Breast epithelium (tissue), 4 donors: ENCODE measurements around the gene PRG3. TPM values are rescaled to one million over a fixed set of nuclear protein-coding genes. Genes with fewer than 3 reads are reported as not detected.

Experiments used
- DNase-seq, 2 donors: peaks; one replicate each; pipeline ENCODE4 v3.0.0-alpha.2; 2019; ENCODE audit warnings: low spot score in 2 of 2
- H3K27ac ChIP-seq, 2 donors: fragments of 200-600 bp; sonication (generic) in 1 of 2; one replicate each; pipeline ENCODE4 v1.5.1; 2016 to 2019; ENCODE audit warnings: mild to moderate bottlenecking in 1 of 2
- H3K27me3 ChIP-seq, 2 donors: fragments of 200-600 bp; sonication (generic) in 1 of 2; one replicate each; pipeline versions ENCODE4 v1.5.1 to v1.6.0; 2017 to 2019; ENCODE audit warnings: control low read depth in 1 of 2, mild to moderate bottlenecking in 1 of 2
- H3K36me3 ChIP-seq: fragments of 200-600 bp; one replicate; pipeline ENCODE4 v1.5.1; 2019
- H3K4me1 ChIP-seq, 2 donors: fragments of 200-600 bp; sonication (generic); one replicate each; pipeline ENCODE4 v1.5.1; 2016 to 2019; ENCODE audit warnings: control low read depth in 1 of 2
- H3K4me3 ChIP-seq, 3 donors: fragments of 200-600 bp; sonication (generic); 1 replicate in 2 of 3; 2 replicates in 1 of 3; pipeline ENCODE4 v1.5.1; 2016 to 2019; ENCODE audit warnings: mild to moderate bottlenecking in 3 of 3, moderate library complexity in 2 of 3
- H3K9me3 ChIP-seq, 2 donors: fragments of 200-600 bp; sonication (generic) in 1 of 2; one replicate each; pipeline ENCODE4 v1.5.1; 2016 to 2019; ENCODE audit warnings: control low read depth in 1 of 2
- CTCF ChIP-seq, 3 donors: fragments of 450-650 bp; IDR thresholded peaks; one replicate each; pipeline ENCODE4 v1.5.1; 2016 to 2017; ENCODE audit warnings: antibody characterized with exemption in 3 of 3, mild to moderate bottlenecking in 3 of 3, moderate library complexity in 3 of 3
- POLR2A ChIP-seq: fragments of 450-650 bp; IDR thresholded peaks from one replicate; pipeline ENCODE4 v1.6.1; 2016; ENCODE audit warnings: antibody characterized with exemption, mild to moderate bottlenecking, moderate library complexity
- POLR2AphosphoS5 ChIP-seq, 3 donors: sonication (generic); formaldehyde crosslinking; IDR thresholded peaks; one replicate each; pipeline ENCODE4 v1.6.1; 2017; ENCODE audit warnings: antibody characterized with exemption in 3 of 3
- intact Hi-C: fragments of 100-400 bp; cut with DNase I; formaldehyde crosslinking; loops from one replicate; pipeline ENCODE4 v1.15.1; 2023; ENCODE audit warnings: low total_unique reads
- total RNA-seq, 3 donors: library from RNA; depleted of rRNA; stranded (reverse); fragments of >200 nt; gene quantifications; one replicate each; pipeline ENCODE4 v1.1.0, GENCODE V29; 2016

Gene PRG3
- total RNA-seq, 3 donors from 2014 or later = not detected

- Histone ChIP-seq H3K9me3 (no peaks in the 10 kb centered on the region), H3K4me1 (no peaks in the 10 kb centered on the region), H3K27ac (peak overlapping the region; percentile 42 to 61), H3K27me3 (no peaks in the 10 kb centered on the region), H3K4me3 (no peak overlapping the region), H3K36me3 (peaks cover 21% of the 10 kb centered on the region)
- intact Hi-C loops = no loop called here
- TF ChIP-seq POLR2A = no peak
- TF ChIP-seq CTCF (IDR thresholded peaks at IDR 0.05) = no peak
- no peak for TF ChIP-seq POLR2AphosphoS5 (IDR thresholded peaks at IDR 0.05)
- DNase-seq = no peak
These were observed 35.5 kb upstream of the PRG3 start for GRCh38 chr11:57416436-57416835.

GRCh38 chr11:57414612-57415212 is 33.8 kb upstream of the PRG3 start:
- H3K4me1 ChIP-seq = no peaks in the 10 kb centered on the region
- H3K27me3 ChIP-seq = no peaks in the 10 kb centered on the region
- intact Hi-C loops = no loop called here
- no peaks in the 10 kb centered on the region for H3K9me3 ChIP-seq
- no peak overlapping the region for H3K4me3 ChIP-seq
- no peak for DNase-seq
- TF ChIP-seq POLR2AphosphoS5 (IDR thresholded peaks at IDR 0.05) (no peak), POLR2A (no peak), CTCF (IDR thresholded peaks at IDR 0.05) (no peak)
- H3K27ac ChIP-seq = no peak overlapping the region
- peaks cover 21% of the 10 kb centered on the region for H3K36me3 ChIP-seq

GRCh38 chr11:57413681-57414080 is 32.7 kb upstream of the PRG3 start:
- TF ChIP-seq POLR2AphosphoS5 (IDR thresholded peaks at IDR 0.05) = no peak
- no peak for TF ChIP-seq CTCF (IDR thresholded peaks at IDR 0.05)
- no peak for TF ChIP-seq POLR2A
- Histone ChIP-seq H3K4me1 (no peaks in the 10 kb centered on the region), H3K36me3 (peaks cover 21% of the 10 kb centered on the region), H3K27ac (no peak overlapping the region), H3K27me3 (no peaks in the 10 kb centered on the region), H3K4me3 (no peak overlapping the region), H3K9me3 (no peaks in the 10 kb centered on the region)
- intact Hi-C loops = no loop called here
- no peak for DNase-seq

GRCh38 chr11:57410287-57410686 is 29.3 kb upstream of the PRG3 start:
- no peaks in the 10 kb centered on the region for H3K27me3 ChIP-seq
- intact Hi-C loops = no loop called here
- no peaks in the 10 kb centered on the region for H3K4me1 ChIP-seq
- H3K9me3 ChIP-seq = no peaks in the 10 kb centered on the region
- TF ChIP-seq POLR2AphosphoS5 (IDR thresholded peaks at IDR 0.05) (no peak), CTCF (IDR thresholded peaks at IDR 0.05) (no peak), POLR2A (no peak)
- no peak for DNase-seq
- H3K27ac ChIP-seq = peak overlapping the region in 1 of 2 donors; percentile 25
- no peak overlapping the region for H3K4me3 ChIP-seq
- H3K36me3 ChIP-seq = peaks cover 6% of the 10 kb centered on the region

- Histone ChIP-seq H3K4me1 (no peaks in the 10 kb centered on the region), H3K9me3 (no peaks in the 10 kb centered on the region), H3K36me3 (no peaks in the 10 kb centered on the region), H3K27ac (peak overlapping the region in 1 of 2 donors; percentile 25), H3K4me3 (no peak overlapping the region), H3K27me3 (no peaks in the 10 kb centered on the region)
- no peak for DNase-seq
- intact Hi-C loops = no loop called here
- TF ChIP-seq POLR2AphosphoS5 (IDR thresholded peaks at IDR 0.05) = no peak
- TF ChIP-seq POLR2A = no peak
- no peak for TF ChIP-seq CTCF (IDR thresholded peaks at IDR 0.05)
These were observed 28.6 kb upstream of the PRG3 start for GRCh38 chr11:57409321-57410100.
